Transverse colon (tissue), 4 donors: ENCODE data around the gene SGIP1. TPM values are rescaled to one million over a fixed set of nuclear protein-coding genes. Genes with fewer than 3 reads are reported as not detected.

Experiments used
- DNase-seq: peaks from one replicate; pipeline ENCODE4 v3.0.0-alpha.2; 2019
- H3K27ac ChIP-seq, 4 donors: fragments of 200-600 bp; sonication (generic); 2 replicates each; pipeline ENCODE4 v1.5.1; 2016 to 2018; ENCODE audit warnings: inconsistent platforms in 4 of 4
- H3K27me3 ChIP-seq: fragments of 200-600 bp; sonication (generic); 2 replicates; pipeline ENCODE4 v1.5.1; 2017; ENCODE audit warnings: inconsistent platforms
- H3K36me3 ChIP-seq, 4 donors: fragments of 200-600 bp; sonication (generic); 2 replicates each; pipeline ENCODE4 v1.5.1; 2017 to 2019; ENCODE audit warnings: inconsistent platforms in 4 of 4
- H3K4me1 ChIP-seq, 4 donors: fragments of 200-600 bp; sonication (generic); 2 replicates each; pipeline ENCODE4 v1.5.1; 2017 to 2020; ENCODE audit warnings: inconsistent platforms in 4 of 4
- H3K4me3 ChIP-seq, 4 donors: fragments of 200-600 bp; sonication (generic); 1 replicate in 1 of 4; 2 replicates in 3 of 4; pipeline versions ENCODE4 v1.5.1 to v1.6.1; 2017 to 2019; ENCODE audit warnings: inconsistent platforms in 4 of 4
- H3K9me3 ChIP-seq, 2 donors: fragments of 200-600 bp; sonication (generic); 2 replicates each; pipeline ENCODE4 v1.5.1; 2017 to 2019; ENCODE audit warnings: inconsistent platforms in 2 of 2
- EP300 ChIP-seq: sonication (generic); formaldehyde crosslinking; IDR thresholded peaks from one replicate; pipeline ENCODE4 v1.6.1; 2017; ENCODE audit warnings: antibody characterized with exemption, low read depth
- POLR2A ChIP-seq: fragments of 450-650 bp; IDR thresholded peaks from one replicate; pipeline ENCODE4 v1.6.1; 2016; ENCODE audit warnings: antibody characterized with exemption, mild to moderate bottlenecking, moderate library complexity
- POLR2AphosphoS5 ChIP-seq, 3 donors: sonication (generic); formaldehyde crosslinking; IDR thresholded peaks; one replicate each; pipeline ENCODE4 v1.6.1; 2016; ENCODE audit warnings: antibody characterized with exemption in 3 of 3
- WGBS, 2 donors: methylation state at CpG; one replicate each; pipeline ENCODE4 v1.1.5; 2018; ENCODE audit warnings: low coverage in 1 of 2; 5-methylcytosine and 5-hydroxymethylcytosine counted together
- in situ Hi-C, 4 donors: fragments of 200-750 bp; cut with MboI; loops; one replicate each; pipeline versions ENCODE4 v1.15.0 to v1.15.1; 2017; ENCODE audit warnings: low sequenced_read_pairs in 3 of 4, low pct_ligation_motif_present in 1 of 4, low pct_unique_long_range_greater_than_20kb in 1 of 4
- intact Hi-C: fragments of 100-400 bp; cut with DNase I; formaldehyde crosslinking; loops from one replicate; pipeline ENCODE4 v1.15.1; 2023; ENCODE audit warnings: low total_unique reads
- total RNA-seq, 4 donors: library from RNA; depleted of rRNA; stranded (reverse); fragments of >200 nt; gene quantifications; one replicate each; pipeline ENCODE4 v1.1.0, GENCODE V29; 2016
- TF ChIP-seq, protein P1 (sequence below), 5 experiments: fragments of 200-600 bp in 3 of 5; fragments of 450-650 bp in 2 of 5; sonication (generic) in 3 of 5; IDR thresholded peaks; 1 replicate in 2 of 5; 2 replicates in 3 of 5; pipeline ENCODE4 v1.5.1; 2016 to 2017; ENCODE audit warnings: antibody characterized with exemption in 5 of 5, inconsistent platforms in 3 of 5, mild to moderate bottlenecking in 2 of 5, moderate library complexity in 1 of 5

SGIP1 gene
- total RNA-seq, 4 donors from 2014 or later, result 1.4 to 1.8 TPM; not detected in 2

DNA sequence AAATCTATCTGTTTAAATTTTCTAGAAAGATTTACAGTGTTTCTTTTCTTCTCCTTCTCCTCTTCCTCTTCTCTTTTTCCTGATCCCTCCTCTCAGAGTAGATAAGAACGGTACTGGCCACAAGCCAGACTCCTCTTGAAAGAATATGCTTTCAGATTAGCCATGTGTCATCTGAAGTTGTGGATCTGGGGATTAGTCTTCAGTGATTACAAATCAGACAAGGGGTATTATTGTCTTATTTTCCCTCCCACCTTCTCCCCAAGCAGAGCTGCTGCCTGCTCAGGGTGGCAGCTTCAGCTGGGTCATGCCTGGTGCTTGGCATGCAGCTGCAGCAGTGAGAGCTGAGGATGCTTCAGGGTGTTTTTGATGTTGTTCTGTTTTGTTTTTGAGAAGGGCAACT is 42.7 kb downstream of the SGIP1 start:
- intact Hi-C loops (no loop called here), in situ Hi-C loops (no loop called here)
- no peaks in the 10 kb centered on the region for H3K27me3 ChIP-seq
- H3K36me3 ChIP-seq, result no peaks in the 10 kb centered on the region
- no peak overlapping the region for H3K4me3 ChIP-seq
- H3K9me3 ChIP-seq, result no peaks in the 10 kb centered on the region
- TF ChIP-seq POLR2A (no peak), EP300 (no peak), POLR2AphosphoS5 (IDR thresholded peaks at IDR 0.05) (no peak)
- TF ChIP-seq, protein P1, sequence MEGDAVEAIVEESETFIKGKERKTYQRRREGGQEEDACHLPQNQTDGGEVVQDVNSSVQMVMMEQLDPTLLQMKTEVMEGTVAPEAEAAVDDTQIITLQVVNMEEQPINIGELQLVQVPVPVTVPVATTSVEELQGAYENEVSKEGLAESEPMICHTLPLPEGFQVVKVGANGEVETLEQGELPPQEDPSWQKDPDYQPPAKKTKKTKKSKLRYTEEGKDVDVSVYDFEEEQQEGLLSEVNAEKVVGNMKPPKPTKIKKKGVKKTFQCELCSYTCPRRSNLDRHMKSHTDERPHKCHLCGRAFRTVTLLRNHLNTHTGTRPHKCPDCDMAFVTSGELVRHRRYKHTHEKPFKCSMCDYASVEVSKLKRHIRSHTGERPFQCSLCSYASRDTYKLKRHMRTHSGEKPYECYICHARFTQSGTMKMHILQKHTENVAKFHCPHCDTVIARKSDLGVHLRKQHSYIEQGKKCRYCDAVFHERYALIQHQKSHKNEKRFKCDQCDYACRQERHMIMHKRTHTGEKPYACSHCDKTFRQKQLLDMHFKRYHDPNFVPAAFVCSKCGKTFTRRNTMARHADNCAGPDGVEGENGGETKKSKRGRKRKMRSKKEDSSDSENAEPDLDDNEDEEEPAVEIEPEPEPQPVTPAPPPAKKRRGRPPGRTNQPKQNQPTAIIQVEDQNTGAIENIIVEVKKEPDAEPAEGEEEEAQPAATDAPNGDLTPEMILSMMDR (IDR thresholded peaks at IDR 0.05), result no peak
- H3K27ac ChIP-seq, result no peak overlapping the region
- H3K4me1 ChIP-seq, result no peaks in the 10 kb centered on the region
- no peak for DNase-seq
- 15 to 20% methylated on average over 1 of the region's 1 CpG for WGBS, 2 donors

DNA sequence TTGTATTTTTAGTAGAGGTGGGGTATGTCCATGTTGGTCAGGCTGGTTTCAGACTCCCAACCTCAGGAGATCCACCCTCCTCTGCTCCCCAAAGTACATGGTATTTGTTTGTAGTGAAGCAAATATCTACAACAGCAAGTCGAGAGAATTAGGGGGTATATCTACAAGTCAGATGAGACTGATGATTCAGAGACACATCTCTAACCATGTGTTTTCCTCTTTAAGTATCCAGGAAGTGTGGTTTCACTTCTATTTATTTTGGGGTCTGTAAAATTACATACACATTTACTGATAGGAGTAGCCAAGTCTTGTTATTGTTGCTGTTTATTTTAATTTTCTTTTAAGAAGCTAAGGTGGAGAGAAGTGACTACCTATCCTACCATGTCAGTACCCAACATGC is 44.9 kb downstream of the SGIP1 start:
- no peak for DNase-seq
- Histone ChIP-seq H3K9me3 (no peaks in the 10 kb centered on the region), H3K4me3 (no peak overlapping the region), H3K27me3 (no peaks in the 10 kb centered on the region), H3K36me3 (no peaks in the 10 kb centered on the region), H3K27ac (no peak overlapping the region), H3K4me1 (no peaks in the 10 kb centered on the region)
- intact Hi-C loops, result no loop called here
- in situ Hi-C loops, result no loop called here
- TF ChIP-seq EP300, result no peak
- TF ChIP-seq POLR2A, result no peak
- TF ChIP-seq, protein P1 (IDR thresholded peaks at IDR 0.05), result no peak
- TF ChIP-seq POLR2AphosphoS5 (IDR thresholded peaks at IDR 0.05), result no peak
- whole genome bisulfite sequencing, 2 donors, result 0% methylated on average over 1 of the region's 1 CpG; no CpG with 5 or more reads in 1 of the 2 donors

DNA sequence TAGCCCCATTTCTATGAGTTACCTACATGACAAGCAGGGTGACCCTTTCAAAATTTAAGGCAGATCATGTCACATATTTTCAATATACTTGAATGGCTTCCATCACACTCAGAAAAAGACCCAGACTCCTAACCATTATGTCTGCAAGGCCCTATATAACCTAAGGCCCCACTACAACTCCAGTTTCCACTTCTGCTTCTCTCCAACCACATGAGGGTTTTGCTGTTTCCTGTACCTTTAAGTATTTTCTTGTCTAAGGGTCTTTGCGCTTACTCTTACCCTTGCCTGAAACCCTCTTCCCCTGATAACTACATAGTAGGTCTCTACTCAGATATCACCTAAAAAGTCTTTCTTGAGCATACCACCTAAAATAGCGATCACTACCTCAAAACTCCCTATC is 46.1 kb downstream of the SGIP1 start:
- Histone ChIP-seq H3K27ac (no peak overlapping the region), H3K36me3 (no peaks in the 10 kb centered on the region), H3K27me3 (no peaks in the 10 kb centered on the region), H3K9me3 (no peaks in the 10 kb centered on the region), H3K4me3 (no peak overlapping the region), H3K4me1 (no peaks in the 10 kb centered on the region)
- intact Hi-C loops, result no loop called here
- WGBS, 2 donors, result 65 to 79% methylated on average over 2 of the region's 2 CpGs
- in situ Hi-C loops, result no loop called here
- TF ChIP-seq POLR2AphosphoS5 (IDR thresholded peaks at IDR 0.05) (no peak), EP300 (no peak), POLR2A (no peak)
- TF ChIP-seq, protein P1 (IDR thresholded peaks at IDR 0.05), result no peak
- DNase-seq, result no peak

DNA sequence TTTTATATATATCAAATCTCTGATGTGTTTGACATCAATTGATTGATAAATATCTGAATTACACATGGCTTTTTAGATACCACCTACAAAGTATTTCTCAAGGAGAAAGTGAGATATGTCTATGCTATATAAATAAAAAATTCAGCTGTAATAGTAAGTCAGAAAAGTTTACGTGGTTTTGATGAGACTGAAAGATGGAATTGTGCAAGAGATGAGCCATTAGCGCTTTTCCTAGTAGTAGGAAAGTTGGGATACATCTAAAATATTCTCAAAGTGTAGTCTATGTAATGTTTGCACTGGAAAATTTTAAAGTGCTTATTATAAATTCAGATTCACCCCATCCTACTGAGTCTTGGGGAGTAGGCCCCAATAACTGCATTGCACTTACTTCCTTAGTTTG is 49.1 kb downstream of the SGIP1 start:
- Histone ChIP-seq H3K4me1 (no peaks in the 10 kb centered on the region), H3K27ac (no peak overlapping the region), H3K9me3 (no peaks in the 10 kb centered on the region), H3K36me3 (no peaks in the 10 kb centered on the region), H3K4me3 (no peak overlapping the region), H3K27me3 (no peaks in the 10 kb centered on the region)
- intact Hi-C loops (no loop called here), in situ Hi-C loops (no loop called here)
- no peak for DNase-seq
- WGBS, 2 donors, result 58 to 90% methylated on average over 2 of the region's 2 CpGs
- no peak for TF ChIP-seq POLR2AphosphoS5 (IDR thresholded peaks at IDR 0.05)
- TF ChIP-seq POLR2A, result no peak
- TF ChIP-seq EP300, result no peak
- TF ChIP-seq, protein P1 (IDR thresholded peaks at IDR 0.05), result no peak
